Measurements from ENCODE around the gene TSLP.

- TF ChIP-seq CTCF (IDR thresholded peaks at IDR 0.05; ENCODE audit: extremely low read depth in 1 of 2, insufficient read depth in 1 of 2, low read depth in 1 of 2, low read length in 2 of 2) (no peak), FOS (IDR thresholded peaks at IDR 0.05; ENCODE audit: borderline replicate concordance, insufficient read depth, low read length) (no peak), POLR2A (IDR thresholded peaks at IDR 0.05; ENCODE audit: low read depth, low read length) (no peak), POLR2AphosphoS5 (IDR thresholded peaks at IDR 0.05; ENCODE audit: insufficient read depth, low read depth, low read length) (no peak), JUN (IDR thresholded peaks at IDR 0.05; ENCODE audit: borderline replicate concordance, insufficient read depth, insufficient read length, low read depth) (no peak), EZH2 (IDR thresholded peaks at IDR 0.05; ENCODE audit: borderline replicate concordance, low read depth, low read length, severe bottlenecking) (no peak), MYC (IDR thresholded peaks at IDR 0.05; ENCODE audit: low read depth, low read length) (no peak), MAX (IDR thresholded peaks at IDR 0.05; ENCODE audit: insufficient read depth, insufficient read length) (no peak), GATA2 (IDR thresholded peaks at IDR 0.05; ENCODE audit: insufficient read depth, insufficient read length, low read depth, low read length) (no peak)
These were observed 4.0 kb downstream of the TSLP start for GRCh38 chr5:111075520-111075919.
